Effector memory CD4-positive, alpha-beta T cell (primary cell): ENCODE measurements around the gene BOK.
"Not testable (repeated sequence)": the region's sequence is repeated elsewhere in the genome, so short reads cannot be mapped to it uniquely, and the experiment has no call there.

ENCODE experiments used
- DNase-seq, 3 donors: peaks; one replicate each; pipeline ENCODE4 v3.0.0-alpha.2; 2020
- H3K27ac ChIP-seq: 2 replicates; pipeline ENCODE4 v1.7.0; 2013; ENCODE audit warnings: mild to moderate bottlenecking, low read length, moderate library complexity; ENCODE audit not compliant: insufficient read depth, poor library complexity, severe bottlenecking
- H3K27me3 ChIP-seq: replicated peaks from 2 replicates; pipeline ENCODE4 v1.7.0; 2013; ENCODE audit warnings: mild to moderate bottlenecking, low read length; ENCODE audit not compliant: insufficient read depth, control insufficient read depth, poor library complexity, severe bottlenecking
- H3K36me3 ChIP-seq: 2 replicates; pipeline ENCODE4 v1.7.0; 2013; ENCODE audit warnings: mild to moderate bottlenecking, low read length, moderate library complexity; ENCODE audit not compliant: control insufficient read depth, insufficient read depth
- H3K4me1 ChIP-seq: 2 replicates; pipeline ENCODE4 v1.7.0; 2013; ENCODE audit warnings: low read length, mild to moderate bottlenecking; ENCODE audit not compliant: control insufficient read depth, insufficient read depth, poor library complexity, severe bottlenecking
- H3K4me3 ChIP-seq: 2 replicates; pipeline ENCODE4 v1.7.0; 2013; ENCODE audit warnings: low read length, low read depth, mild to moderate bottlenecking; ENCODE audit not compliant: insufficient read depth, poor library complexity, severe bottlenecking
- H3K9me3 ChIP-seq: 2 replicates; pipeline ENCODE4 v1.7.0; 2013; ENCODE audit warnings: mild to moderate bottlenecking, low read length, moderate library complexity; ENCODE audit not compliant: control insufficient read depth

The BOK gene

GRCh38 chr2:241571821-241572620 is 13.5 kb downstream of the BOK start:
- DNase-seq = no peak
- Histone ChIP-seq H3K9me3 (no peaks in the 10 kb centered on the region), H3K27me3 (no peaks in the 10 kb centered on the region), H3K4me3 (no peak overlapping the region), H3K36me3 (no peaks in the 10 kb centered on the region), H3K27ac (no peak overlapping the region), H3K4me1 (no peaks in the 10 kb centered on the region)

- not testable (repeated sequence) for H3K36me3 ChIP-seq, DNase-seq, H3K4me3 ChIP-seq, H3K27ac ChIP-seq, H3K9me3 ChIP-seq, H3K27me3 ChIP-seq, H3K4me1 ChIP-seq
Measured at GRCh38 chr2:241572915-241573651, 14.5 kb downstream of the BOK start.

- no peaks in the 10 kb centered on the region for H3K27me3 ChIP-seq
- H3K4me1 ChIP-seq = no peaks in the 10 kb centered on the region
- DNase-seq = no peak
- no peaks in the 10 kb centered on the region for H3K36me3 ChIP-seq
- no peak overlapping the region for H3K4me3 ChIP-seq
- H3K27ac ChIP-seq = no peak overlapping the region
- no peaks in the 10 kb centered on the region for H3K9me3 ChIP-seq
Measured at GRCh38 chr2:241573741-241574140, 15.2 kb downstream of the BOK start.

- Histone ChIP-seq H3K27me3 (no peaks in the 10 kb centered on the region), H3K27ac (no peak overlapping the region), H3K9me3 (no peaks in the 10 kb centered on the region), H3K36me3 (no peaks in the 10 kb centered on the region), H3K4me1 (no peaks in the 10 kb centered on the region), H3K4me3 (no peak overlapping the region)
- no peak for DNase-seq
Measured at GRCh38 chr2:241574911-241575623, 16.5 kb downstream of the BOK start.

DNA sequence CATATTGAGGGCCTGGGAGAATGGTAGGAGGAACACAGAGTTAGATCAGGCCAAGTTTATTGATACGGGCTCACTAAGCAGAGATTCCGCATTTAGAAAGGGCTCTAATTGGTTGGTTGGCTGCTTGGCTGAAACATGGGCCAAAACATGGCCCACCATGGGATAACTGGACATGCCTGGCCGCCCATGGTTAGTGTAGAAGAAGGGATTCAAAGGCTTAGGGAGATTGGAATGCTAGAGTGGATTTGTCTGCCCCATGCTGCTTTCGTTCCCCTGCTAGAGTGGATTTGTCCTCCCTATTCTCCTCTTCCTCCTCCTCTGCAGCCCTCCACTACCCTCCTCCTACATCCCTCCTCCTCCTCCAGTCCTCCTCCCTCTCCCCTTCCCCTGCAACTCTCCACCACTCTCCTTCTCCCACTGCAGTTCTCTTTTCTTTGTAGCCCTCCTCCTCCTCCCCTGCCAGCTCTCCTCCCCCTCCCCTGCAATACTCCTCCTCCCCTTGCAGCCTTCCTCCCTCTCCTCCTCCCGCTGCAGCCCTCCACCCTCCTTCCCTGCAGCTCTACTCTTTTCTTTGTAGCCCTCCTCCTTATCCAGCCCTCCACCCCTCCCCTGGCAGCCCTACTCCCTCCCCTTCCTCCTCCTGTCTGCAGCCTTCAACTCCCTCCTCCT is 17.2 kb downstream of the BOK start:
- Histone ChIP-seq H3K36me3 (no peaks in the 10 kb centered on the region), H3K4me1 (no peaks in the 10 kb centered on the region), H3K9me3 (no peaks in the 10 kb centered on the region), H3K27ac (no peak overlapping the region), H3K27me3 (no peaks in the 10 kb centered on the region), H3K4me3 (no peak overlapping the region)
- no peak for DNase-seq

- no peak overlapping the region for H3K4me3 ChIP-seq
- no peaks in the 10 kb centered on the region for H3K4me1 ChIP-seq
- H3K27me3 ChIP-seq = no peaks in the 10 kb centered on the region
- no peaks in the 10 kb centered on the region for H3K36me3 ChIP-seq
- no peak overlapping the region for H3K27ac ChIP-seq
- no peak for DNase-seq
- no peaks in the 10 kb centered on the region for H3K9me3 ChIP-seq
Measured at GRCh38 chr2:241576293-241576654, 17.7 kb downstream of the BOK start.

DNA sequence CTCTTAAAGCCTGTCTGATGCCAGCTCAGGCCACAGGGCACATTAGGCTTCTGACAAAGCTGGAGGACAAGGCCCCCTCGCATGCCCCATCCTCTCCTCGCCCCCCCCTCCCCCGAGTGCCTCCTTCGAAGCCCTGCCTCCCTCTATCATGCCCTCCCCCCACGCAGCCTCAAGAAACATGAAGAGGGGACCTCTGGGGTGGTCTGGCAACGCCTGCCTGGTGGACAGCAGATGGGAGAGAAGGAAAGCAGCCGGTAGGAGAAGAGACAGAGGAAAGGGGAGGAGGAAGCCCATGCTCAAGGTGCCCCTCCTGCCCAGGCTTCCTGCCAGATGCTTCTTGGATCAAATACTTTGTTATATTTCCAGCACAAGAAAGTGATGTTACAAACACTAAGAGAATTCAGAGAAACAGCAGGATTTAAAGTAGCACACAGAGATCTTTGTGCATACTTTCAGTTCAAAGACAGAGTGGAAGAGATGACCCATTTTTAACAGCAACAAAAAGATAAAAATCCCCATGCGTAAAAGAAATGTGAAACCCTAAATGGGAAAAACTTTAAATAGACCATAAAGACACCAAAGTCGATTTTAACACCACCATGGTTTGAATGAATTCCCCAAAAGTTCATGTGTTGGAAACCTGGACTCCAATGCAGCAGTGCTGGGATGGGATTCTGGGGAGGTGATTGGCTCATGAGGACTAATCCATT is 19.0 kb downstream of the BOK start:
- DNase-seq = no peak
- no peaks in the 10 kb centered on the region for H3K27me3 ChIP-seq

DNA sequence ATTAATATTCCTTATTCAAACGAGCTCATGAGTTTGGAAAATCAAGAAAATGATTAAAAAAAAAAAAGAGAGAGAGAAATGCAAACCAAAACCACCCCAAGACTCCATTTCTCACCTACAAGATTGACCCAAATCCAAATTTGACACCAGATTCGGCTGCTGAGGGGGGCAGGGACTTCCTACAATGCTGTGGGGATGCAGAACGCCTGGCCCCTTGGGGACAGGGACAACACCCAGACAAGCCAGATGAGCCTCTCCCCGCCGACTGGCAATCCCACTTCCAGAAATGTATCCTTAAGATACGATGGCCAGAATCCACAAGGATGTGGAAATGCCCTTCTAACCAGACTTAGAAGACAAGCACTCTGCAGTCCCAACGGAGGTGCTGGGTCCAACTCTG is 20.7 kb downstream of the BOK start:
- no peaks in the 10 kb centered on the region for H3K9me3 ChIP-seq
- H3K4me3 ChIP-seq = no peak overlapping the region
- no peak for DNase-seq
- H3K36me3 ChIP-seq = peaks cover 15% of the 10 kb centered on the region
- H3K27ac ChIP-seq = no peak overlapping the region
- H3K27me3 ChIP-seq = no peaks in the 10 kb centered on the region
- H3K4me1 ChIP-seq = no peaks in the 10 kb centered on the region

More for the DNA sequence above, 19.0 kb downstream of the BOK start:
- H3K9me3 ChIP-seq = no peaks in the 10 kb centered on the region
- no peak overlapping the region for H3K27ac ChIP-seq
- no peaks in the 10 kb centered on the region for H3K4me1 ChIP-seq
- H3K4me3 ChIP-seq = no peak overlapping the region
- H3K36me3 ChIP-seq = no peaks in the 10 kb centered on the region

GRCh38 chr2:241582328-241582727 is 23.8 kb downstream of the BOK start:
- no peak overlapping the region for H3K4me3 ChIP-seq
- no peaks in the 10 kb centered on the region for H3K4me1 ChIP-seq
- H3K27ac ChIP-seq = no peak overlapping the region
- peaks cover 7% of the 10 kb centered on the region for H3K9me3 ChIP-seq
- DNase-seq = no peak
- H3K36me3 ChIP-seq = peaks cover 22% of the 10 kb centered on the region
- H3K27me3 ChIP-seq = no peaks in the 10 kb centered on the region
